Psoas muscle (tissue), 8 donors: ENCODE results near the gene TRIM17. TPM values are rescaled to one million over a fixed set of nuclear protein-coding genes. Genes with fewer than 3 reads are reported as not detected.

ENCODE experiments used
- ATAC-seq, 4 donors: fragments of 200-7000 bp; cut with Tn5 transposase; one replicate each; pipeline ENCODE4 v1.9.1; 2020; ENCODE audit warnings: moderate library complexity in 3 of 4, mild to moderate bottlenecking in 2 of 4
- DNase-seq, 2 donors: peaks; one replicate each; pipeline ENCODE4 v3.0.0-alpha.2; 2020
- H3K27ac ChIP-seq: fragments of 200-600 bp; one replicate; pipeline ENCODE4 v1.8.0; 2022
- H3K27me3 ChIP-seq, 3 donors: fragments of 200-600 bp in 1 of 3; one replicate each; pipeline versions ENCODE4 v1.6.1 to v1.8.0; 2013 to 2022; ENCODE audit warnings: low read length in 2 of 3, mild to moderate bottlenecking in 2 of 3, moderate library complexity in 1 of 3; ENCODE audit not compliant: insufficient read depth in 3 of 3
- H3K36me3 ChIP-seq, 2 donors: fragments of 200-600 bp in 1 of 2; one replicate each; pipeline versions ENCODE4 v1.6.1 to v1.8.0; 2013 to 2022; ENCODE audit warnings: low read depth in 1 of 2, mild to moderate bottlenecking in 1 of 2, moderate library complexity in 1 of 2; ENCODE audit not compliant: insufficient read depth in 1 of 2
- H3K4me1 ChIP-seq: fragments of 200-600 bp; one replicate; pipeline ENCODE4 v1.8.0; 2022
- H3K4me3 ChIP-seq: fragments of 200-600 bp; one replicate; pipeline ENCODE4 v1.8.0; 2022; ENCODE audit warnings: mild to moderate bottlenecking
- H3K9me3 ChIP-seq: fragments of 200-600 bp; one replicate; pipeline ENCODE4 v1.8.0; 2022
- WGBS, 3 donors: extraction: QIAGEN DNeasy Blood & Tissue Kit; methylation state at CpG; one replicate each; pipeline versions ENCODE4 v1.1.6 to v1.1.7; 2013; 5-methylcytosine and 5-hydroxymethylcytosine counted together
- intact Hi-C, 2 donors: fragments of 100-400 bp; cut with DNase I; formaldehyde crosslinking; loops; one replicate each; pipeline versions ENCODE4 v1.11.0 to v1.14.2; 2022
- polyA plus RNA-seq, 3 donors: library from polyadenylated mRNA; stranded (reverse); fragments of 200-250 nt; gene quantifications; one replicate each; pipeline ENCODE4 v1.2.3, GENCODE V29; 2013
- total RNA-seq, 4 donors: library from RNA; stranded (reverse); fragmentation: NEBNext Ultra II Directional in 2 of 4; extraction: Animal tissue kit (Norgen Biotek cat#: 25700) in 2 of 4; gene quantifications; one replicate each; pipeline versions ENCODE4 v1.2.1 to v1.2.4, GENCODE V29; 2021 to 2023
- TF ChIP-seq, protein P1 (sequence below): fragments of 200-600 bp; IDR thresholded peaks from one replicate; pipeline ENCODE4 v1.8.0; 2022; ENCODE audit warnings: antibody characterized with exemption
- donor health status: healthy with polysubstance abuse.
- donor health status: DM: no; HTN: no; CAD: no; lungs with moderate emphysema.
- donor health status: Bipolar disorder and iron deficiency.
- donor health status: healthy.
- donor health status: DM: yes; HTN: yes; CAD: no.
- donor health status: DM: no; HTN: no; CAD: no.
- donor health status: DM: no; HTN: no; CAD: no.
- donor health status: DM: yes; HTN: yes; CAD: no.

The TRIM17 gene
- total and polyA plus RNA-seq, 7 donors, result 0.03 TPM; not detected in 6

GRCh38 chr1:228360533-228361313 is 55.9 kb downstream of the TRIM17 start:
- WGBS, 3 donors, result 70 to 74% (median 74%) methylated on average over 19 of the region's 19 CpGs
- Histone ChIP-seq H3K9me3 (no peaks in the 10 kb centered on the region), H3K27ac (peak overlapping the region; percentile 42), H3K4me3 (no peak overlapping the region), H3K27me3 (no peaks in the 10 kb centered on the region), H3K4me1 (no peaks in the 10 kb centered on the region), H3K36me3 (peaks cover 0 to 90% of the 10 kb centered on the region in 2 donors)
- ATAC-seq (peak; percentile 4 to 13 (median 8)), DNase-seq (peak; percentile 47 to 66)
- TF ChIP-seq, protein P1, sequence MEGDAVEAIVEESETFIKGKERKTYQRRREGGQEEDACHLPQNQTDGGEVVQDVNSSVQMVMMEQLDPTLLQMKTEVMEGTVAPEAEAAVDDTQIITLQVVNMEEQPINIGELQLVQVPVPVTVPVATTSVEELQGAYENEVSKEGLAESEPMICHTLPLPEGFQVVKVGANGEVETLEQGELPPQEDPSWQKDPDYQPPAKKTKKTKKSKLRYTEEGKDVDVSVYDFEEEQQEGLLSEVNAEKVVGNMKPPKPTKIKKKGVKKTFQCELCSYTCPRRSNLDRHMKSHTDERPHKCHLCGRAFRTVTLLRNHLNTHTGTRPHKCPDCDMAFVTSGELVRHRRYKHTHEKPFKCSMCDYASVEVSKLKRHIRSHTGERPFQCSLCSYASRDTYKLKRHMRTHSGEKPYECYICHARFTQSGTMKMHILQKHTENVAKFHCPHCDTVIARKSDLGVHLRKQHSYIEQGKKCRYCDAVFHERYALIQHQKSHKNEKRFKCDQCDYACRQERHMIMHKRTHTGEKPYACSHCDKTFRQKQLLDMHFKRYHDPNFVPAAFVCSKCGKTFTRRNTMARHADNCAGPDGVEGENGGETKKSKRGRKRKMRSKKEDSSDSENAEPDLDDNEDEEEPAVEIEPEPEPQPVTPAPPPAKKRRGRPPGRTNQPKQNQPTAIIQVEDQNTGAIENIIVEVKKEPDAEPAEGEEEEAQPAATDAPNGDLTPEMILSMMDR, result no peak
- intact Hi-C loops, result no loop called here

DNA sequence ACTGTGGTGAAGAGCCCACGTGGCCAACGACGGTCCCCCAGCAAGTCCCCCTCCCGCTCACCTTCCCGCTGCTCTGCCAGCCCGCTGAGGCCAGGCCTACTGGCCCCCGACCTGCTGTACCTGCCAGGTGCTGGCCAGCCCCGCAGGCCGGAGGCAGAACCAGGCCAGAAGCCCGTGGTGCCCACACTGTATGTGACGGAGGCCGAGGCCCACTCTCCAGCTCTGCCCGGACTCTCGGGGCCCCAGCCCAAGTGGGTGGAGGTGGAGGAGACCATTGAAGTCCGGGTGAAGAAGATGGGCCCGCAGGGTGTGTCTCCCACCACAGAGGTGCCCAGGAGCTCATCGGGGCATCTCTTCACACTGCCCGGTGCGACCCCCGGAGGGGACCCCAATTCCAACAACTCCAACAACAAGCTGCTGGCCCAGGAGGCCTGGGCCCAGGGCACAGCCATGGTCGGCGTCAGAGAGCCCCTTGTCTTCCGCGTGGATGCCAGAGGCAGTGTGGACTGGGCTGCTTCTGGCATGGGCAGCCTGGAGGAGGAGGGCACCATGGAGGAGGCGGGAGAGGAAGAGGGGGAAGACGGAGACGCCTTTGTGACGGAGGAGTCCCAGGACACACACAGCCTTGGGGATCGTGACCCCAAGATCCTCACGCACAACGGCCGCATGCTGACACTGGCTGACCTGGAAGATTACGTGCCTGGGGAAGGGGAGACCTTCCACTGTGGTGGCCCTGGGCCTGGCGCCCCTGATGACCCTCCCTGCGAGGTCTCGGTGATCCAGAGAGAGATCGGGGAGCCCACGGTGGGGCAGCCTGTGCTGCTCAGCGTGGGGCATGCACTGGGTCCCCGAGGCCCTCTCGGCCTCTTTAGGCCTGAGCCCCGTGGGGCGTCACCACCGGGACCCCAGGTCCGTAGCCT is 56.8 kb downstream of the TRIM17 start:
- Histone ChIP-seq H3K4me1 (no peaks in the 10 kb centered on the region), H3K36me3 (peaks cover 0 to 90% of the 10 kb centered on the region in 2 donors), H3K27me3 (no peaks in the 10 kb centered on the region), H3K27ac (peak overlapping the region; percentile 23), H3K4me3 (no peak overlapping the region), H3K9me3 (no peaks in the 10 kb centered on the region)
- TF ChIP-seq, protein P1, result no peak
- ATAC-seq (peak in 2 of 4 donors; percentile 0 to 4), DNase-seq (peak; percentile 11 to 64)
- 79 to 89% (median 85%) methylated on average over 41 to 45 of the region's 45 CpGs for WGBS, 3 donors
- intact Hi-C loops, result no loop called here

GRCh38 chr1:228358764-228359612 is 57.7 kb downstream of the TRIM17 start:
- Histone ChIP-seq H3K27me3 (no peaks in the 10 kb centered on the region), H3K4me3 (no peak overlapping the region), H3K4me1 (no peaks in the 10 kb centered on the region), H3K9me3 (no peaks in the 10 kb centered on the region), H3K36me3 (peaks cover 0 to 90% of the 10 kb centered on the region in 2 donors), H3K27ac (peak overlapping the region; percentile 27)
- intact Hi-C loops, result no loop called here
- ATAC-seq (peak; percentile 25 to 34 (median 32)), DNase-seq (no peak)
- 62 to 80% (median 64%) methylated on average over 19 of the region's 19 CpGs for WGBS, 3 donors
- TF ChIP-seq, protein P1, result no peak

DNA sequence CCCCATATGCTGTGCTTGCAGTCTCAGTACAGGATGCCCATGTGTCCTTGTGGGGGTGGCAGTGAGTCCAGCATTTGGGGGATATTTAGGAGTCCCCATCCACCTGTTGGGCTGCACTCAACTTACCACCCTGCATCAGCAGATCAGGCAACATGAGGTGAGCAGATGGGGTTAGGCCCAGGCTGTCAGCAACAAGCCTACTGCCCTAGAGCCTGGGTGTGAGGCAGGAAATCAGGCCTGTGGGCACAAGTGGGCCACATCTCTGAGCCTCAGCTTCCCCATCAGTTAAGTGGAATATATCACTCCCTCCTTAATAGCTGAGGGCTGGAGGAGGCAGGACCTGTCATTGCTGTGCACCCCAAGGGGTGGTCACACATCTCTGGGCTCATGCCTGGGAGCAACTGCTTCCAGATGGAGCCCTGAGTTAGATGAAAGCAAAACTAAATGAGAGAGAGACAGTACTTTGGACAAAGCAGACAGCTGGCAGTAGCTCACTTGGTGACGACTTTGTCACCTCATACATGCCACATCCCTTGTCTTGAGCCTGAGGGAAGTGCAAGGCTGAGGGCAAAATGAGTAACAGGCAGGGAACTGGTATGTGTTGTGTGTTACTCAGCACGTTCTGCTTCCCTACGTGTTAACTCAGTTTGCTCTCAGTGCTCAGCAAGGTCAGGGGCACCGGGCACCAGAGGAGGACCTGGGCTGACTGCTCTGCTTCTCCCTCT is 58.5 kb downstream of the TRIM17 start:
- DNase-seq (no peak), ATAC-seq (peak; percentile 8 to 29 (median 14))
- H3K9me3 ChIP-seq, result no peaks in the 10 kb centered on the region
- no peaks in the 10 kb centered on the region for H3K27me3 ChIP-seq
- intact Hi-C loops, result no loop called here
- no peaks in the 10 kb centered on the region for H3K4me1 ChIP-seq
- TF ChIP-seq, protein P1, result no peak
- WGBS, 3 donors, result 28 to 51% (median 29%) methylated on average over 4 of the region's 4 CpGs
- peak overlapping the region; percentile 27 for H3K27ac ChIP-seq
- peaks cover 0 to 92% of the 10 kb centered on the region in 2 donors for H3K36me3 ChIP-seq
- H3K4me3 ChIP-seq, result no peak overlapping the region
